Hepatocyte (in vitro differentiated cells): ENCODE results near the gene FAM193B. TPM values are rescaled to one million over a fixed set of nuclear protein-coding genes. Genes with fewer than 3 reads are reported as not detected.

Experiments
- DNase-seq: peaks from one replicate; pipeline ENCODE4 v3.0.0-alpha.2; 2016; ENCODE audit warnings: low spot score
- H2AFZ ChIP-seq: fragments of 200-600 bp; sonication (generic); 2 replicates; pipeline ENCODE4 v1.6.0; 2016; ENCODE audit warnings: antibody characterized with exemption, mild to moderate bottlenecking
- H3K27ac ChIP-seq: fragments of 200-600 bp; sonication (generic); 2 replicates; pipeline ENCODE4 v1.5.1; 2016; ENCODE audit warnings: mild to moderate bottlenecking
- H3K27me3 ChIP-seq: fragments of 200-600 bp; sonication (generic); 2 replicates; pipeline ENCODE4 v1.6.1; 2016
- H3K36me3 ChIP-seq: fragments of 200-600 bp; sonication (generic); replicated peaks from 2 replicates; pipeline ENCODE4 v1.5.1; 2016; ENCODE audit warnings: low read depth; ENCODE audit not compliant: insufficient read depth
- H3K4me1 ChIP-seq: fragments of 200-600 bp; sonication (generic); 2 replicates; pipeline ENCODE4 v1.5.1; 2016; ENCODE audit warnings: mild to moderate bottlenecking, moderate library complexity; ENCODE audit not compliant: insufficient read depth
- H3K4me2 ChIP-seq: fragments of 200-600 bp; sonication (generic); 2 replicates; pipeline ENCODE4 v1.6.0; 2016
- H3K4me3 ChIP-seq: fragments of 200-600 bp; sonication (generic); 2 replicates; pipeline ENCODE4 v1.5.1; 2016; ENCODE audit warnings: mild to moderate bottlenecking
- H3K79me2 ChIP-seq: fragments of 200-600 bp; sonication (generic); 2 replicates; pipeline ENCODE4 v1.6.0; 2017; ENCODE audit warnings: mild to moderate bottlenecking
- H3K9me2 ChIP-seq: fragments of 200-600 bp; sonication (generic); replicated peaks from 2 replicates; pipeline ENCODE4 v1.6.0; 2017; ENCODE audit warnings: mild to moderate bottlenecking; ENCODE audit not compliant: insufficient read depth
- H3K9me3 ChIP-seq: fragments of 200-600 bp; sonication (generic); 2 replicates; pipeline ENCODE4 v1.5.1; 2016; ENCODE audit warnings: low read depth, mild to moderate bottlenecking
- H4K20me1 ChIP-seq: fragments of 200-600 bp; sonication (generic); 2 replicates; pipeline ENCODE4 v1.6.0; 2016; ENCODE audit warnings: mild to moderate bottlenecking; ENCODE audit not compliant: insufficient read depth, poor library complexity, severe bottlenecking
- EZH2 ChIP-seq: fragments of 200-600 bp; sonication (generic); IDR thresholded peaks from 2 replicates; pipeline ENCODE4 v1.6.1; 2016; ENCODE audit warnings: antibody characterized with exemption, mild to moderate bottlenecking, borderline replicate concordance
- EZH2phosphoT487 ChIP-seq: fragments of 200-600 bp; sonication (generic); IDR thresholded peaks from one replicate; pipeline ENCODE4 v1.6.1; 2018; ENCODE audit warnings: antibody characterized with exemption, mild to moderate bottlenecking, low read depth, moderate library complexity; ENCODE audit not compliant: unreplicated experiment, severe bottlenecking
- WGBS: methylation state at CpG from one replicate; pipeline ENCODE4 v1.1.6; 2016; ENCODE audit warnings: low lambda C conversion rate; ENCODE audit errors: missing lambda C conversion rate; 5-methylcytosine and 5-hydroxymethylcytosine counted together
- polyA plus RNA-seq: library from polyadenylated mRNA; unstranded; fragments of >200 nt; fragmentation: Nextera tagmentation; extraction: Ambion mirVana; gene quantifications from 2 replicates; pipeline ENCODE4 v1.2.1, GENCODE V29; 2016
- total RNA-seq: library from RNA; depleted of rRNA; stranded (reverse); fragments of >200 nt; gene quantifications from 2 replicates; pipeline ENCODE4 v1.2.3, GENCODE V29; 2014
- TF ChIP-seq, protein P1 (sequence below): fragments of 200-600 bp; sonication (generic); IDR thresholded peaks from 2 replicates; pipeline ENCODE4 v1.5.1; 2016; ENCODE audit warnings: antibody characterized with exemption, mild to moderate bottlenecking; ENCODE audit not compliant: poor library complexity

FAM193B gene
- total and polyA plus RNA-seq, 2 experiments from 2014 or later, result 67.6 to 76.1 TPM

DNA sequence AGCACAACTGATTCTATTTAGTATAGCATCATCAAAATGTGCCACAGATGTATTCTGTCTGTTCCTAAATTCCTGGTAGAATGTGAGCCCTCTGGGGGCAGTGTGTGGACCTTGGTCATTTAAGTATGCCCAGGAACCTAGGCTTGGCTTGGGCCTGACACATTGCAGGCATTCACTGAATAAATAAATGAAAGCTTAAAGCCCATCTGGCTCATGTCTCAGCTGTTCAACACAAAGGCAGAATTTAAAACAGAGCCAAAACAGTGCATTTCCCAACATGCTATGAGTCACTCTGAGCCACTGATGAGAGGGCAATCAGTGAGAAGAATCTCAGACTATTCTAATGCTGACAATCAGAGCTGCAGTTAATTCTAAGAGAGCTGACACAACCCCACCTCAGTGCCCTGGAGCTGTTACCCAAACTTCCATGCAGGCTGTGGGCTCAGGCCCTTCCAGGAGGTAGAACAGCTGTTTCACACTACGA lies 8.1 kb downstream of the FAM193B start:
- no peaks in the 10 kb centered on the region for H3K27me3 ChIP-seq
- DNase-seq, result peak; percentile 74
- H3K27ac ChIP-seq, result peak overlapping the region; percentile 77
- peaks cover 38% of the 10 kb centered on the region for H4K20me1 ChIP-seq
- H3K36me3 ChIP-seq, result no peaks in the 10 kb centered on the region
- H3K4me1 ChIP-seq, result peaks cover 19% of the 10 kb centered on the region
- H3K4me3 ChIP-seq, result no peak overlapping the region
- no peak overlapping the region for H2AFZ ChIP-seq
- H3K79me2 ChIP-seq, result peaks cover 86% of the 10 kb centered on the region
- peak overlapping the region; percentile 38 for H3K4me2 ChIP-seq
- 59% methylated on average over 1 of the region's 1 CpG for WGBS
- H3K9me2 ChIP-seq, result no peaks in the 10 kb centered on the region
- TF ChIP-seq, protein P1, sequence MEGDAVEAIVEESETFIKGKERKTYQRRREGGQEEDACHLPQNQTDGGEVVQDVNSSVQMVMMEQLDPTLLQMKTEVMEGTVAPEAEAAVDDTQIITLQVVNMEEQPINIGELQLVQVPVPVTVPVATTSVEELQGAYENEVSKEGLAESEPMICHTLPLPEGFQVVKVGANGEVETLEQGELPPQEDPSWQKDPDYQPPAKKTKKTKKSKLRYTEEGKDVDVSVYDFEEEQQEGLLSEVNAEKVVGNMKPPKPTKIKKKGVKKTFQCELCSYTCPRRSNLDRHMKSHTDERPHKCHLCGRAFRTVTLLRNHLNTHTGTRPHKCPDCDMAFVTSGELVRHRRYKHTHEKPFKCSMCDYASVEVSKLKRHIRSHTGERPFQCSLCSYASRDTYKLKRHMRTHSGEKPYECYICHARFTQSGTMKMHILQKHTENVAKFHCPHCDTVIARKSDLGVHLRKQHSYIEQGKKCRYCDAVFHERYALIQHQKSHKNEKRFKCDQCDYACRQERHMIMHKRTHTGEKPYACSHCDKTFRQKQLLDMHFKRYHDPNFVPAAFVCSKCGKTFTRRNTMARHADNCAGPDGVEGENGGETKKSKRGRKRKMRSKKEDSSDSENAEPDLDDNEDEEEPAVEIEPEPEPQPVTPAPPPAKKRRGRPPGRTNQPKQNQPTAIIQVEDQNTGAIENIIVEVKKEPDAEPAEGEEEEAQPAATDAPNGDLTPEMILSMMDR, result no peak
- TF ChIP-seq EZH2 (no peak), EZH2phosphoT487 (no peak)
- H3K9me3 ChIP-seq, result no peaks in the 10 kb centered on the region

DNA sequence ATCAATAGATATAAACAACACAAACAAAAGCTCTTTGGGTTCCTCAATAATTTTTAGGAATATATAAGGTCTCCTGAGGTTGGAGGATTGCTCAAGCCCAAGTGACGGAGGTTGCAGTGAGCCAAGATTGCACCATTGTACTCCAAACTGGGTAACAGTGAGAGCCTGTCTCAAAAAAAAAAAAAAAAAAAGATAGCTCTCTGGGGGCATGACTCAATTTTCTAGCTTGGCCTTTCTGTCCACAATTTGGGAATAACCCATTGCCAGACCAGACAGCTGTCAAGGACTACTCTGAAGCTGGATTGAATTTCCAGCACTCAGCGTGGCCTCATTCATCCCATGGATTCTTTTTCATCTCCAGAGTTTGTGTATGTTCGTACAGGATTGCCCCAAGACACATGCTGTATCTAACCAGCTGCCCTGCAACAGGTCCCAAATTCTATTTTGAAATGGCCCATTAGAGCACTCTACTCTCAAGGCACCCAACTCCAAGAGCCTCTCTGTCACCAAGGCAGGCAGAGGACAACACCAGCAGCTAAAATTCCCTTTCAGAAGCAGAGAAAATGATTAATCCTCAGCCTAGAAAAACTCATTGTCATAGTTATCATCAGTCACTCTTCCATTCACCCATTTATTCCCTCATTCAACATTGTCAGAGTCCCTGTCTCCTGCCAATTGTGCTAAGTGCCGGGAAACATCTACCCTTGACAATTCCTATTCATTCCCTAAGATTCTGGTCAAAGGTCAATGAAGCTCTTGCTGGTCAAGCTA lies 8.7 kb downstream of the FAM193B start:
- H3K9me3 ChIP-seq, result no peaks in the 10 kb centered on the region
- H3K4me2 ChIP-seq, result peak overlapping the region; percentile 35
- H3K4me1 ChIP-seq, result peaks cover 19% of the 10 kb centered on the region
- no peak overlapping the region for H2AFZ ChIP-seq
- H3K79me2 ChIP-seq, result peaks cover 86% of the 10 kb centered on the region
- H3K4me3 ChIP-seq, result no peak overlapping the region
- no peaks in the 10 kb centered on the region for H3K9me2 ChIP-seq
- peak overlapping the region; percentile 77 for H3K27ac ChIP-seq
- peak; percentile 37 for DNase-seq
- H3K27me3 ChIP-seq, result no peaks in the 10 kb centered on the region
- WGBS, result 73% methylated on average over 4 of the region's 4 CpGs
- peaks cover 31% of the 10 kb centered on the region for H4K20me1 ChIP-seq
- no peaks in the 10 kb centered on the region for H3K36me3 ChIP-seq
- TF ChIP-seq EZH2, result no peak
- TF ChIP-seq, protein P1, result no peak
- no peak for TF ChIP-seq EZH2phosphoT487

DNA sequence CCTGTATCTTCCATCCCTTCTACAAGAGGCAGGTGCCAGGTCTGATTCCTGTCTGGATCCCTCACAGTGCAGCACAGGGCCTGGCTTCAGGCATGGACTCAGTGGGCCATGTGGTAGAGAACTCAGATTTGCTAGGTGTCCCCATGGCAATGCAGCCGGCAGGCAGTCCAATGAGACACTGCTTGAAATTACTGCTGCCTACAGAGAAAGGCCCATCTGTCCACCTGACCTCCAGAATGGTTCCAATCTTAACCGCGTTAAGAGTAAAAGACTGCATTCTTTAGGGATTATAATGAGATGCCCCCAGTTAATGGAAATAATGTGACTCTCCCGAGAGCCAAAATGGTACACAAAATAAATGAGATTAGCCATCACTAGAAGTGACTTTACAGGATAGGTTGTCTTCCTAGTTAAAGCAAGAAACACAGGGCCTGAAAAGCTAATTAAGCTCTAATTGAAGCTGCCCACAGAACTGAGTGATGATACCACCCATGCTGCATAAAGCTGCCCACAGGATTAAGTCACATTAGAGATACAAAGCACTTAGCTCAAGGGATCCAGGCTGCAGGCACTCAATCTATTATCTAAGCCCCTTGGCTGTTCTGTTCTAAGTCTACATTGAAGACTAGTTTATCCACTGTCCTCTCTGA lies 11.4 kb downstream of the FAM193B start:
- Histone ChIP-seq H3K4me1 (peaks cover 23% of the 10 kb centered on the region), H2AFZ (no peak overlapping the region), H3K36me3 (no peaks in the 10 kb centered on the region), H3K9me2 (no peaks in the 10 kb centered on the region), H3K4me2 (no peak overlapping the region), H4K20me1 (peaks cover 24% of the 10 kb centered on the region), H3K27me3 (no peaks in the 10 kb centered on the region), H3K9me3 (no peaks in the 10 kb centered on the region), H3K79me2 (peaks cover 81% of the 10 kb centered on the region), H3K27ac (no peak overlapping the region), H3K4me3 (no peak overlapping the region)
- TF ChIP-seq EZH2 (no peak), EZH2phosphoT487 (no peak)
- TF ChIP-seq, protein P1, result no peak
- WGBS, result 63% methylated on average over 4 of the region's 4 CpGs
- no peak for DNase-seq
